H9 (cell line): ENCODE results near the gene SPATA3. TPM values are rescaled to one million over a fixed set of nuclear protein-coding genes. Genes with fewer than 3 reads are reported as not detected.

ENCODE experiments used
- DNase-seq: peaks from one replicate; pipeline ENCODE4 v3.0.0-alpha.2; 2017
- H2AFZ ChIP-seq: one replicate; pipeline ENCODE4 v1.6.1; 2013; ENCODE audit warnings: mild to moderate bottlenecking, low read length, control low read depth, moderate library complexity
- H2AK5ac ChIP-seq: 2 replicates; pipeline ENCODE4 v1.6.1; 2013; ENCODE audit warnings: low read length, control low read depth, mixed read lengths; ENCODE audit not compliant: insufficient read length
- H2BK120ac ChIP-seq: one replicate; pipeline ENCODE4 v1.6.1; 2013; ENCODE audit warnings: low read depth, mild to moderate bottlenecking, low read length, control low read depth, inconsistent platforms; ENCODE audit not compliant: poor library complexity, severe bottlenecking
- H2BK12ac ChIP-seq: 2 replicates; pipeline ENCODE4 v1.6.1; 2013; ENCODE audit warnings: low read length, control low read depth, mixed read lengths, low read depth; ENCODE audit not compliant: insufficient read length
- H2BK15ac ChIP-seq: 2 replicates; pipeline ENCODE4 v1.6.1; 2013; ENCODE audit warnings: low read depth, low read length, control low read depth
- H2BK20ac ChIP-seq: one replicate; pipeline ENCODE4 v1.6.1; 2013; ENCODE audit warnings: low read depth, mild to moderate bottlenecking, low read length, control low read depth, inconsistent platforms; ENCODE audit not compliant: poor library complexity, severe bottlenecking
- H2BK5ac ChIP-seq: 2 replicates; pipeline ENCODE4 v1.6.1; 2013; ENCODE audit warnings: low read length, control low read depth, mixed read lengths; ENCODE audit not compliant: insufficient read length
- H3K14ac ChIP-seq: 2 replicates; pipeline ENCODE4 v1.6.1; 2013; ENCODE audit warnings: low read length, control low read depth; ENCODE audit not compliant: insufficient read depth
- H3K18ac ChIP-seq: 2 replicates; pipeline ENCODE4 v1.6.1; 2013; ENCODE audit warnings: low read depth, mild to moderate bottlenecking, mixed read lengths, low read length, control low read depth; ENCODE audit not compliant: insufficient read length
- H3K23ac ChIP-seq: 2 replicates; pipeline ENCODE4 v1.6.1; 2013; ENCODE audit warnings: low read length, control low read depth, mixed read lengths, low read depth; ENCODE audit not compliant: insufficient read length
- H3K23me2 ChIP-seq: 2 replicates; pipeline ENCODE4 v1.6.1; 2013; ENCODE audit warnings: low read depth, mild to moderate bottlenecking, mixed read lengths, low read length, control low read depth; ENCODE audit not compliant: insufficient read length, poor library complexity, severe bottlenecking
- H3K27ac ChIP-seq: 2 replicates; pipeline ENCODE4 v1.5.1; 2013; ENCODE audit warnings: low read length, control low read depth, mixed read lengths, low read depth; ENCODE audit not compliant: insufficient read length
- H3K27me3 ChIP-seq: 2 replicates; pipeline ENCODE4 v1.6.1; 2013; ENCODE audit warnings: low read length, control low read depth, inconsistent platforms; ENCODE audit not compliant: insufficient read depth
- H3K4ac ChIP-seq: 2 replicates; pipeline ENCODE4 v1.6.1; 2013; ENCODE audit warnings: low read depth, mild to moderate bottlenecking, control low read depth, inconsistent platforms, low read length, moderate library complexity
- H3K4me1 ChIP-seq: 2 replicates; pipeline ENCODE4 v1.6.1; 2013; ENCODE audit warnings: low read length, control low read depth, inconsistent platforms; ENCODE audit not compliant: insufficient read depth
- H3K4me2 ChIP-seq: 2 replicates; pipeline ENCODE4 v1.6.1; 2013; ENCODE audit warnings: low read length, control low read depth, mixed read lengths; ENCODE audit not compliant: insufficient read length, insufficient read depth
- H3K56ac ChIP-seq: 2 replicates; pipeline ENCODE4 v1.6.1; 2013; ENCODE audit warnings: low read depth, mild to moderate bottlenecking, mixed read lengths, low read length, control low read depth; ENCODE audit not compliant: insufficient read length
- H3K79me1 ChIP-seq: 2 replicates; pipeline ENCODE4 v1.6.1; 2013; ENCODE audit warnings: low read depth, mild to moderate bottlenecking, moderate library complexity, low read length, control low read depth, inconsistent platforms; ENCODE audit not compliant: insufficient read depth, poor library complexity, severe bottlenecking
- H3K79me2 ChIP-seq: 2 replicates; pipeline ENCODE4 v1.6.1; 2013; ENCODE audit warnings: low read length, control low read depth, inconsistent platforms; ENCODE audit not compliant: insufficient read depth
- H3K9ac ChIP-seq: 2 replicates; pipeline ENCODE4 v1.6.1; 2013; ENCODE audit warnings: low read length, control low read depth, mixed read lengths; ENCODE audit not compliant: insufficient read length; ENCODE audit errors: extremely low read depth
- H3K9me3 ChIP-seq: one replicate; pipeline ENCODE4 v1.6.1; 2013; ENCODE audit warnings: low read depth, low read length, inconsistent platforms; ENCODE audit not compliant: control insufficient read depth
- H3T11ph ChIP-seq: one replicate; pipeline ENCODE4 v1.6.1; 2013; ENCODE audit warnings: mild to moderate bottlenecking, low read length, control low read depth, inconsistent platforms
- H4K20me1 ChIP-seq: one replicate; pipeline ENCODE4 v1.6.1; 2013; ENCODE audit not compliant: control insufficient read depth, insufficient read length, insufficient read depth
- H4K5ac ChIP-seq: 2 replicates; pipeline ENCODE4 v1.6.1; 2013; ENCODE audit warnings: low read depth, mild to moderate bottlenecking, mixed read lengths, low read length, control low read depth; ENCODE audit not compliant: insufficient read length
- H4K8ac ChIP-seq: replicated peaks from 2 replicates; pipeline ENCODE4 v1.6.1; 2013; ENCODE audit warnings: low read length, control low read depth, mixed read lengths, low read depth; ENCODE audit not compliant: insufficient read length
- H4K91ac ChIP-seq: 2 replicates; pipeline ENCODE4 v1.6.1; 2013; ENCODE audit warnings: low read depth, mild to moderate bottlenecking, moderate library complexity, mixed read lengths, low read length, control low read depth; ENCODE audit not compliant: insufficient read length
- H3K27ac Mint-ChIP-seq, 3 experiments: 2 replicates in 2 of 3; 3 replicates in 1 of 3; pipeline ENCODE4 v1.8.0; 2020 to 2021; ENCODE audit warnings: mixed read lengths in 3 of 3, mild to moderate bottlenecking in 1 of 3, moderate library complexity in 1 of 3
- H3K27me3 Mint-ChIP-seq: 2 replicates; pipeline ENCODE4 v1.8.0; 2021; ENCODE audit warnings: low read depth, mild to moderate bottlenecking, moderate library complexity, mixed read lengths
- H3K36me3 Mint-ChIP-seq, 3 experiments: 2 replicates in 2 of 3; 3 replicates in 1 of 3; pipeline ENCODE4 v1.8.0; 2020 to 2021; ENCODE audit warnings: low read depth in 3 of 3, mixed read lengths in 3 of 3; ENCODE audit not compliant: insufficient read depth in 1 of 3
- H3K4me1 Mint-ChIP-seq, 2 experiments: 2 replicates each; pipeline ENCODE4 v1.8.0; 2020; ENCODE audit warnings: mixed read lengths in 2 of 2
- H3K4me3 Mint-ChIP-seq, 2 experiments: 2 replicates in 1 of 2; 3 replicates in 1 of 2; pipeline ENCODE4 v1.8.0; 2020 to 2021; ENCODE audit warnings: mild to moderate bottlenecking in 2 of 2, mixed read lengths in 2 of 2, moderate library complexity in 1 of 2
- H3K9me3 Mint-ChIP-seq, 2 experiments: 2 replicates in 1 of 2; 3 replicates in 1 of 2; pipeline ENCODE4 v1.8.0; 2020; ENCODE audit warnings: mild to moderate bottlenecking in 2 of 2, mixed read lengths in 2 of 2, moderate library complexity in 1 of 2
- CTCF ChIP-seq: fragments of 200-600 bp; sonication (generic); conservative IDR thresholded peaks from 3 replicates; pipeline ENCODE4 v1.8.0; 2021; ENCODE audit warnings: antibody characterized with exemption, mild to moderate bottlenecking
- WGBS: extraction: QIAGEN DNeasy Blood & Tissue Kit; methylation state at CpG from one replicate; pipeline ENCODE4 v1.1.7; 2013; ENCODE audit warnings: missing lambda C conversion rate, low lambda C conversion rate, mixed read lengths; ENCODE audit not compliant: insufficient read length; ENCODE audit errors: extremely low coverage; 5-methylcytosine and 5-hydroxymethylcytosine counted together
- total RNA-seq: library from RNA; stranded (reverse); gene quantifications from 2 replicates; pipeline ENCODE4 v1.2.1, GENCODE V29; 2021

The SPATA3 gene
- total RNA-seq, 1 experiment from 2014 or later: not detected

DNA sequence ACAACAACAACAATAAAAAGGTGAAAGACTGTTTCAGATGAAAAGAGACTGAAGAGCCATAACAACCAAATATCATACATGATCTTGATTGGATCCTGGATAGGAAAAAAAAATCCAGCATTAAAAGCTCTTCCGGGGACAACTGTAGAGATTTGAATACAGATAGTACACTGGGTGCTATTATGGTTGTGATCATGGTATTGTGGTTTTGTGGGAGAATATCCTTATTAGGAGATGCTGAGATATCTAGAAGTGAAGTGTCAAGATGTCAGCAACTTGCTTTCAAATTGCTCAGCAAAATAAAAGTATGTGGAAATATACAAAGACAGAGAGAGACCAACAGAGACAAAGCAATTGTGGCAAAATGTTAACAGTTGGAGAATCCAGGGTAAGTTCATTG, 15.5 kb upstream of the SPATA3 start:
- no peaks in the 10 kb centered on the region for H4K20me1 ChIP-seq
- peaks cover 14 to 29% of the 10 kb centered on the region in 2 experiments for H3K4me1 Mint-ChIP-seq
- H3K23me2 ChIP-seq: no peaks in the 10 kb centered on the region

More for the DNA sequence above, 15.5 kb upstream of the SPATA3 start:
- Histone ChIP-seq H3T11ph (no peak overlapping the region), H3K9me3 (no peaks in the 10 kb centered on the region), H3K14ac (no peak overlapping the region), H2BK20ac (no peak overlapping the region), H2BK15ac (no peak overlapping the region), H2AK5ac (no peak overlapping the region), H3K23ac (no peak overlapping the region), H2BK12ac (no peak overlapping the region), H2BK5ac (no peak overlapping the region), H4K91ac (no peak overlapping the region), H3K9ac (no peak overlapping the region), H3K79me2 (no peaks in the 10 kb centered on the region), H2AFZ (no peak overlapping the region), H3K27ac (no peak overlapping the region), H3K56ac (no peak overlapping the region), H3K4me1 (no peaks in the 10 kb centered on the region), H4K5ac (no peak overlapping the region), H2BK120ac (no peak overlapping the region), H3K18ac (no peak overlapping the region), H4K8ac (no peak overlapping the region), H3K79me1 (no peaks in the 10 kb centered on the region), H3K4me2 (no peak overlapping the region), H3K4ac (no peak overlapping the region), H3K27me3 (no peaks in the 10 kb centered on the region)
- H3K4me3 Mint-ChIP-seq: no peak overlapping the region
- no peaks in the 10 kb centered on the region; a peak in 1 of 7 replicates for H3K36me3 Mint-ChIP-seq
- DNase-seq: no peak
- TF ChIP-seq CTCF: no peak
- no CpG with 5 or more reads among the region's 1 CpG for WGBS
- H3K27ac Mint-ChIP-seq: no peak overlapping the region
- peaks cover 2% of the 10 kb centered on the region for H3K27me3 Mint-ChIP-seq
- 0 out of 5 replicates have a peak, but pooled peaks cover 0 to under 1% of the 10 kb centered on the region in 2 experiments for H3K9me3 Mint-ChIP-seq
